IPS-NIHi7 (cell line): ENCODE measurements around the gene F10.

ENCODE experiments used
- DNase-seq: peaks from one replicate; pipeline ENCODE4 v3.0.0; 2012; ENCODE audit warnings: mixed read lengths; ENCODE audit errors: extremely low spot score

F10 gene

GRCh38 chr13:113192902-113193301, 70.3 kb downstream of the F10 start:
- DNase-seq: no peak

GRCh38 chr13:113195360-113195759, 72.8 kb downstream of the F10 start:
- no peak for DNase-seq

GRCh38 chr13:113196970-113197737, 74.6 kb downstream of the F10 start:
- DNase-seq: no peak
